Mucosa of gallbladder (tissue), 1 donor: Measurements from ENCODE around the gene PAX8. TPM values are rescaled to one million over a fixed set of nuclear protein-coding genes. Genes with fewer than 3 reads are reported as not detected.

Experiments used
- DNase-seq: peaks from one replicate; pipeline ENCODE4 v3.0.0-alpha.2; 2020; ENCODE audit warnings: low spot score
- total RNA-seq: library from RNA; stranded (reverse); gene quantifications from one replicate; pipeline ENCODE4 v1.2.1, GENCODE V29; 2021
- donor health status: DM: no; HTN: no; CAD: no.

PAX8 gene
- total RNA-seq, 1 donor from 2014 or later, result 3.5 TPM

GRCh38 chr2:113203901-113204519, 74.7 kb downstream of the PAX8 start:
- peak; percentile 81 for DNase-seq

- DNase-seq, result no peak
Measured at GRCh38 chr2:113203217-113203530, 75.5 kb downstream of the PAX8 start.

GRCh38 chr2:113202305-113203216, 76.2 kb downstream of the PAX8 start:
- no peak for DNase-seq

GRCh38 chr2:113201496-113202304, 77.0 kb downstream of the PAX8 start:
- DNase-seq, result no peak

- DNase-seq, result no peak
Measured at GRCh38 chr2:113200736-113201490, 77.8 kb downstream of the PAX8 start.

GRCh38 chr2:113200236-113200635, 78.5 kb downstream of the PAX8 start:
- DNase-seq, result no peak

- DNase-seq, result peak; percentile 75
Measured at GRCh38 chr2:113198790-113199612, 79.7 kb downstream of the PAX8 start.

- DNase-seq, result no peak
Measured at GRCh38 chr2:113198048-113198789, 80.5 kb downstream of the PAX8 start.

- no peak for DNase-seq
Measured at GRCh38 chr2:113197347-113198047, 81.2 kb downstream of the PAX8 start.

GRCh38 chr2:113196839-113197238, 81.9 kb downstream of the PAX8 start:
- no peak for DNase-seq

GRCh38 chr2:113195923-113196501, 82.7 kb downstream of the PAX8 start:
- no peak for DNase-seq

- no peak for DNase-seq
Measured at GRCh38 chr2:113192459-113193100, 86.1 kb downstream of the PAX8 start.

- DNase-seq, result no peak
Measured at GRCh38 chr2:113190871-113191270, 87.8 kb downstream of the PAX8 start.

GRCh38 chr2:113187771-113188170, 91.0 kb downstream of the PAX8 start:
- no peak for DNase-seq

- DNase-seq, result no peak
Measured at GRCh38 chr2:113186433-113186796, 92.3 kb downstream of the PAX8 start.

- DNase-seq, result peak; percentile 60
Measured at GRCh38 chr2:113185664-113186432, 92.9 kb downstream of the PAX8 start.

- DNase-seq, result no peak
Measured at GRCh38 chr2:113184531-113185230, 94.0 kb downstream of the PAX8 start.
